Activated naive CD4-positive, alpha-beta T cell treated with anti-CD3 and anti-CD28 coated beads for 36 hours (primary cell): ENCODE data around the gene CFAP97. TPM values are rescaled to one million over a fixed set of nuclear protein-coding genes. Genes with fewer than 3 reads are reported as not detected.

Experiments used
- CTCF ChIA-PET: fragments of 350-600 bp; sonication (Branson Sonifier 250); formaldehyde crosslinking; loops from one replicate; lab custom pipeline; 2021; ENCODE audit warnings: antibody characterized with exemption; lab: Charles Lee
- DNase-seq: peaks from one replicate; pipeline ENCODE4 v3.0.0-alpha.2; 2020
- H3K27ac Mint-ChIP-seq: one replicate; pipeline ENCODE4 v1.8.0; 2021; ENCODE audit warnings: mild to moderate bottlenecking, mixed read lengths
- H3K27me3 Mint-ChIP-seq: one replicate; pipeline ENCODE4 v1.8.0; 2021; ENCODE audit warnings: low read depth, mixed read lengths
- H3K36me3 Mint-ChIP-seq: one replicate; pipeline ENCODE4 v1.8.0; 2021; ENCODE audit warnings: low read depth, mixed read lengths
- H3K4me1 Mint-ChIP-seq: one replicate; pipeline ENCODE4 v1.8.0; 2021; ENCODE audit warnings: low read depth, mixed read lengths
- H3K4me3 Mint-ChIP-seq: one replicate; pipeline ENCODE4 v1.8.0; 2021; ENCODE audit warnings: mild to moderate bottlenecking, moderate library complexity, mixed read lengths
- H3K9me3 Mint-ChIP-seq: one replicate; pipeline ENCODE4 v1.8.0; 2021; ENCODE audit warnings: mixed read lengths
- intact Hi-C: fragments of 100-400 bp; cut with micrococcal nuclease; formaldehyde crosslinking; loops from one replicate; pipeline ENCODE4 v1.15.1; 2023
- total RNA-seq, 2 experiments: library from RNA; stranded (reverse); gene quantifications; one replicate each; pipeline ENCODE4 v1.2.3, GENCODE V29; 2021

Gene CFAP97
- total RNA-seq, 2 experiments from 2014 or later, result 38.4 to 43.6 TPM

DNA sequence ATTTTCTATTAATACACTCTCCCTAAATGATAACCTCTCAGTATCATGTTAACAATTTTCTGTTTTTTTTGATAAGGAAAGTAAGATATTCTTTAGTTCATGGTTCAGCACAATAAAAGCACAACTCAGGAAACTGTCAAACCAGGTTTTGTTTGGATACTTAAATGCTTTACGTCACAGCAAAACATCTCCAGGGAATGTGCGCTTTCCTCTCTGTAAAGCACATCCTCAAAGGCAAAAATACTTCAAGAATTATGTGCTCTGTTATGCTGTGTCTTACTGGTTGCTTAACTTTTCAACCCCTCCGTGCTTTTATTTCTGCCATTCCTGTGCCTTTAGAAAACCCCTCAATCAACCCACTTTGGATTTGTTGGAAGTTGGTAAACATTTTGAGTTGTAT, 33.4 kb upstream of the CFAP97 start:
- no peak overlapping the region for H3K4me3 Mint-ChIP-seq
- peaks cover 2% of the 10 kb centered on the region for H3K36me3 Mint-ChIP-seq
- H3K9me3 Mint-ChIP-seq, result no peaks in the 10 kb centered on the region
- intact Hi-C loops, result no loop called here
- CTCF ChIA-PET, result no interaction called here
- no peak for DNase-seq
- no peak overlapping the region for H3K27ac Mint-ChIP-seq
- H3K4me1 Mint-ChIP-seq, result peaks cover 37% of the 10 kb centered on the region
- no peaks in the 10 kb centered on the region for H3K27me3 Mint-ChIP-seq

DNA sequence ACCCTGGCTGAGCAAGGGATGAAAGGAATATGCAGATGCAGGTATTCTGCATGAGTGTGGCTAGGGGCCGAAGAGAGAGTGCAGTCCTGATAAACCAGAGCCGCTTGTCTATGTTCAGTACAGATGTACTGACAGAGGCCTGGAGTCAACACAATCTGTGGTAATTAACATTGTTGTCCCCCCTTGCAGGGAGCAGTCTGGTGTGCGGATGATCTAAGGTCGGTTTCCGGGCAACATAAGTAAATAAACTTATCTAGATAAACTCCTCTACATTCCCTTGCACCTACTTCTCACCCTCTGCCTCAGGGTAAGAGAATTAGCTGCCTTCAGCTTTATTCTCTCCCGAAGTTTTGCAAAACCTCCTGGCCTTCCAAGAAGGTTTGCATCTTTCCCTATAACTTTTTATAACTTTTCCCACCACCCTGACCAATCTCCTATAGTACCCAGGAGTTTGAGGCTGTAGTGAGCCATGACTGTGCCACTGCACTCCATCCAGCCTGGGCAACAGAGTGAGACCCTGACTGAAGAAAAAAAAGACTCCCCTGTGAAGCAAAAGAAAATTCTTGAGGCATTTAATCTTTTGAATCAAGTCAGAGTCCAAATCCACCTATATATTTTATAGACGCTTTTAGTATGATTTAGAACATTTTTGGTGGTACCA, 32.2 kb upstream of the CFAP97 start:
- H3K4me1 Mint-ChIP-seq, result peaks cover 41% of the 10 kb centered on the region

DNA sequence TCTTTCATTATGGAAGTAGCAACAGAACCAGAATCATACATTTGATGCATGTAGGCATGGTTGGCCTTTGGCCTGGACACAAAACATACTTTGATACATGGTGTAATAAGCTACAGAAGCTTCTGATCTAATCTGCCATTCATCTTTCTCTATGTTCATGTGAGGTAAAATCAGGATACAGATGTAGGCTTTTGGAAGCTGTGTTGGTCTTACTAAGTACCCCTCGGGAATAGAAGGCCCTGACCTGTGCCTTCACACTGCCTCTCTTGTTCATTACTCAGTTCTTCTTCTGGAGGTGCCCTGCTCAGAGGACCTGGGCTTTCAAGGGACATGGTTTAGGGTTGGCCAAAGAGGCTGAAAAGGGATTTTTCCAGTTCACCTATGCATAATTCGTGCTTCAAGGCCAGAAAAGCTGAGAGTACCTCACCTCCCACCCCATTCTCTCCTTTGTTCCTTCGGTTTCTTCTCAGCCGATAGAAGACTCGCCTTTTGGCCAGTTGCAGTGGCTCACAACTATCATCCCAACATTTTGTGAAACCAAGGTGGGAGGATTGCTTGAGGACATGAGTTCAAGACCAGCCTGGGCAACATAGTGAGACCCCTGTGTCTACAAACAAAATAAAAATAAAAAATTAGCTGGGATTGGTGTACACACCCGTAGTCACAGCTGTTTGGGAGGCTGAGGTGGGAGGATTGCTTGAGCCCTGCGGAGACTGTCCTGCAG, 31.5 kb upstream of the CFAP97 start:
- H3K9me3 Mint-ChIP-seq, result no peaks in the 10 kb centered on the region
- H3K36me3 Mint-ChIP-seq, result peaks cover 2% of the 10 kb centered on the region
- no peak overlapping the region for H3K4me3 Mint-ChIP-seq
- DNase-seq, result no peak
- H3K27me3 Mint-ChIP-seq, result no peaks in the 10 kb centered on the region
- H3K4me1 Mint-ChIP-seq, result peaks cover 41% of the 10 kb centered on the region
- CTCF ChIA-PET, result no interaction called here
- intact Hi-C loops, result no loop called here
- no peak overlapping the region for H3K27ac Mint-ChIP-seq

More for the DNA sequence above, 32.2 kb upstream of the CFAP97 start:
- Mint-ChIP-seq H3K27ac (no peak overlapping the region), H3K4me3 (no peak overlapping the region), H3K9me3 (no peaks in the 10 kb centered on the region), H3K27me3 (no peaks in the 10 kb centered on the region), H3K36me3 (peaks cover 2% of the 10 kb centered on the region)
- CTCF ChIA-PET, result interaction anchor here (0.6 kb wide), 1 partner anchor 21 kb away, joined by 6 read pairs; no protein-coding TSS in a partner anchor
- intact Hi-C loops, result no loop called here
- no peak for DNase-seq

DNA sequence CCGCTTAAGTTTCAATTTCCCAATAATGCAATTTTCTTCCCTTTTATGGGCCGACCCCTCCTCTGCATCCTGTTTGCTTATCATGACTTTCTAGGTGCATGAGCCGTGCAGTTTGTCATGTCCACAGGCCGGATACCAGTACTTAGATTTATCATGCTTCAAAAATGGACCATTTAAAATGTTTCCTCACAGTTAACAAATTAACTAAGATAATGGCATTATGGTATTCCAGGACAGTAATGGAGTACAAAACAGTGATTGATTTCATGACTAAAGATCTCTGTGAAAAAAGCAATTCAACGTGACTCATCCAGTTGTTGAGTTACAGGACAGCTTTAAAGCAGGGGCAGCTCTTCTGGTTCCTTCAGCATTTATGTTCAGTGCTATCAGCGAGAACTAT, 28.6 kb upstream of the CFAP97 start:
- intact Hi-C loops, result no loop called here
- no peak for DNase-seq
- no peaks in the 10 kb centered on the region for H3K9me3 Mint-ChIP-seq
- H3K36me3 Mint-ChIP-seq, result no peaks in the 10 kb centered on the region
- no peak overlapping the region for H3K27ac Mint-ChIP-seq
- H3K27me3 Mint-ChIP-seq, result no peaks in the 10 kb centered on the region
- H3K4me1 Mint-ChIP-seq, result peaks cover 24% of the 10 kb centered on the region
- CTCF ChIA-PET, result no interaction called here
- no peak overlapping the region for H3K4me3 Mint-ChIP-seq

DNA sequence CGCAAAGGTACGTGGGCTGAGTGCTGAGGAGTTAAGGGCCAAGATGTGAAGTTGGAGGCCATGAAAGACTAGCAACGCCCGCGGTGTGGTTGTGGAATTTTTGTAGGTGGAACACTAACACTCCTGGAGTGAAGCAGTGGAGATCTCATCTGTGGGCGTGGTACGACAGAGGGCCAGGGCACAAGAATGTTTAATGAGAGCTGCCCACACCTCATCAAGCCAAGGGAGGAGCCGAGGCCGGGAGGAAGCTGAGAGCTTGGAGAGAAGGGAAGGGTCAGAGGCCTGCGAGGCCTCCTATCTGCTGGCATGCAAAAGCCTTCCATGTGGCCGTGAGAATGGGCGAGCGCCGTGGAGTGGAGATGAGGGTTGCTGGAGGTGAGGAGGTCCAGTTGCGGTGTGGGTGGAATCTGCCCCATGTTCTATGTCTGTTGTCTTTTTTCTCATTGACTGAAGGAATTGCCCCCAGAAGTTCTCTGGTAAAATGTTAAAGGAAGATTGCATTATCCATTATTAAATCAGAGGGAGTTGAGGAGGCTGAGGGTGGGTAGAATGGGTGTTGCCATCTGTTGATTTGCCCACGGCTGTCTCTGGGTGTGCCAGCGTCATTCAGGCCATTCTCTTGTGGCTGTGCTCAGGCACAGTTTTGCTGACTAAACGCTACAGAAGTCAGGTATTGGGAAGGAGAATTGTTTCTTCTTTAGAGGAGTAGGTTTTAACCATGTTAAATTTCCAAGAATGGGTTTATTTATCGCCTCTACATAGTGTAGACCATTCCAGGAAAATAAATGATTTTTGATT, 25.4 kb upstream of the CFAP97 start:
- intact Hi-C loops, result no loop called here
- H3K27ac Mint-ChIP-seq, result no peak overlapping the region
- no peaks in the 10 kb centered on the region for H3K36me3 Mint-ChIP-seq
- H3K4me1 Mint-ChIP-seq, result peaks cover 17% of the 10 kb centered on the region
- DNase-seq, result no peak
- CTCF ChIA-PET, result no interaction called here
- no peaks in the 10 kb centered on the region for H3K9me3 Mint-ChIP-seq
- no peaks in the 10 kb centered on the region for H3K27me3 Mint-ChIP-seq
- H3K4me3 Mint-ChIP-seq, result no peak overlapping the region

DNA sequence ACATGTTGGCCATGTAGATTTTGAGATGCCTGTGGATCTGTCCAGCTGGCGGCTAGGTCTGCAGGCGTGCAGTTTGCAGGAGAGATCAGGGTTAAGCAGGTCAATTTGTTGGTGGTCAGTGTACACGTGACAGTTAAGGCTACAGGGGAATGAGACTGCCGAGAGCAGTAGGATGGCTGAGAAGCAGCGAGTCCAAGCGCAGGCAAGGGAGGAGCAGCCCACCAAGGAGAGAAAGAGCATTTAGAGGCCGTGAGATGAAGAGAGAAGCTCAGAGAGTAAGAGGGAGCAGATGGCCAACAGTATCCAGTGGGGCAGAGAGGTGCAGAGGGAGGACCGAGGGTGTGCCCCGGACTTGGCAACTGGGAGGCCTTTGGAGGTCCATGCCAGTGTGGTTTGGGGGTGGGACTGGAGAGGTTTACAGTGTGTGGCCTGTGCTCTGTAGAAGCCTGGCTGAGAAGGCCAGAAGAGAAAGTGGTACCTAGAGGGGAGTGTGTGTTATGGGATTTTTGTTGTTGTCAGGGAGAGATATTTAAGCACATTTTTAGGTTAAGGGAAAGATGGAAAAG, 24.0 kb upstream of the CFAP97 start:
- intact Hi-C loops, result no loop called here
- H3K27ac Mint-ChIP-seq, result no peak overlapping the region
- no peaks in the 10 kb centered on the region for H3K36me3 Mint-ChIP-seq

DNA sequence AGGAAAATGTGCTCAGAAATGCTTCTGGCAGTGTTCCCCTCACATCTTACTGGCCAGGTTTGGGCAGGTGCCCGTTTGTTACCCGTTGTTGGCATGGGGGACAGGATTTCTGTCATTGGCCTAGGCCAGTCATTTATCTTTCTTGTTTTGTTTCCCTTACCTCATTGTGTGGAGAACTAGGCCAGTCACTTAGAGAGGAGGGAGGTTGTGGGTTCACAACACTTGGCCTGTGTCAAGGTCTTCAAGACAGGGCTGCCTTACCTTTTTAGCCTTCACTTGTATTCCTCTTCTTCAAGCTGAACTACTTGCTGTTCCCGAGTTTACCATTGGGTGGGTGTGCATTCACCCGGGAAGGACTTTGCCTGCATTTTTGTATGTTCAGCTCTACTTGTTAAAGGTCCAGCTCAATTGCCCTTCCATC, 23.3 kb upstream of the CFAP97 start:
- no peak overlapping the region for H3K4me3 Mint-ChIP-seq
- intact Hi-C loops, result no loop called here
- no peaks in the 10 kb centered on the region for H3K27me3 Mint-ChIP-seq
- peaks cover 5% of the 10 kb centered on the region for H3K4me1 Mint-ChIP-seq
- H3K9me3 Mint-ChIP-seq, result no peaks in the 10 kb centered on the region
- H3K27ac Mint-ChIP-seq, result no peak overlapping the region
- peaks cover 4% of the 10 kb centered on the region for H3K36me3 Mint-ChIP-seq
- DNase-seq, result no peak
- CTCF ChIA-PET, result interaction anchor here (0.6 to 1.4 kb wide), 3 partner anchors 15 to 39 kb away, joined by 3 to 4 read pairs (median 3); no protein-coding TSS in a partner anchor

More for the DNA sequence above, 24.0 kb upstream of the CFAP97 start:
- Mint-ChIP-seq H3K9me3 (no peaks in the 10 kb centered on the region), H3K27me3 (no peaks in the 10 kb centered on the region), H3K4me1 (peaks cover 11% of the 10 kb centered on the region), H3K4me3 (no peak overlapping the region)
- CTCF ChIA-PET, result interaction anchor here (1.0 to 1.4 kb wide), 2 partner anchors 16 to 38 kb away, joined by 3 to 4 read pairs; no protein-coding TSS in a partner anchor
- no peak for DNase-seq

DNA sequence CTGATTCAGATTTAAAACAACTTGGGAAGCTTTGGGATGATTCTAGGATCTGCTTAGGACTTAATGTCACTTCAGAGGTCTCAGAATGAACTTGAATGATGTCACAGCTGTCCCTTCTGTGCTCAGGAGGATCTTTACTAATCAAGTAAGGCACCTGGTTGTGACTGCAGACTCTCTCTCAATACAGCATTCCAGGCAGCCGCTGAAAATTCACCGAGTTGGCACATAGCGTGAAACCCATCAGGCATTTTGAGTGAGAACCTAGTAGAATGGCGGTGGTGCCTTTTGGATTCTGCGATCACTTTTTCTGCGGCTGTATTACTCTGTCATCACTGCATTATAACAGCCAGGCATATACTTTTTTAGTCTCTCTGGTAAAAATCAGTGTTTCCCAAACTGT, 22.1 kb upstream of the CFAP97 start:
- no peak overlapping the region for H3K27ac Mint-ChIP-seq

DNA sequence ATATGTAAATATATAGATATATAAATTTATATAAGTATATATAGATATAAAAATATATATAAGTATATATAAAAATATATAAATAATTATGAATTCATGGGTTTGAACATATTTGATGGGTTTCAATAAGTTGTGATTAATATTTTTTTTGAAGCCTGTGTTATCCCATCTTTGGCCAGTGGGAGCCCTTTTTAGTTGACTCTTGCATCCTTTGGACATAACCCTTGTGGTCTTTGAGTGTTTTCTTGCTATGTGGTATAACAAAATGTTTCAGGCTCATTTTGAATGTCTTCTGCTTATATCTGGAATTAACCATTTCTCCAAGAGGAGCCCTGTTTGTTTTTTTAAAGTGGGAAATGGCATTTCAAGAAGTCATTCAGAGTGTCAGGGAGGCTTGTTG, 20.8 kb upstream of the CFAP97 start:
- no peak overlapping the region for H3K4me3 Mint-ChIP-seq
- intact Hi-C loops, result no loop called here
- H3K27me3 Mint-ChIP-seq, result no peaks in the 10 kb centered on the region
- no peak for DNase-seq
- no peaks in the 10 kb centered on the region for H3K9me3 Mint-ChIP-seq
- CTCF ChIA-PET, result no interaction called here
- H3K36me3 Mint-ChIP-seq, result peaks cover 8% of the 10 kb centered on the region
- no peak overlapping the region for H3K27ac Mint-ChIP-seq
- peaks cover 3% of the 10 kb centered on the region for H3K4me1 Mint-ChIP-seq

More for the DNA sequence above, 22.1 kb upstream of the CFAP97 start:
- intact Hi-C loops, result no loop called here
- peaks cover 8% of the 10 kb centered on the region for H3K36me3 Mint-ChIP-seq
- H3K27me3 Mint-ChIP-seq, result no peaks in the 10 kb centered on the region
- CTCF ChIA-PET, result interaction anchor here (0.8 to 1.0 kb wide), 2 partner anchors 27 to 28 kb away, joined by 3 to 4 read pairs; no protein-coding TSS in a partner anchor
- DNase-seq, result no peak
- no peaks in the 10 kb centered on the region for H3K9me3 Mint-ChIP-seq
- H3K4me3 Mint-ChIP-seq, result no peak overlapping the region
- H3K4me1 Mint-ChIP-seq, result no peaks in the 10 kb centered on the region

DNA sequence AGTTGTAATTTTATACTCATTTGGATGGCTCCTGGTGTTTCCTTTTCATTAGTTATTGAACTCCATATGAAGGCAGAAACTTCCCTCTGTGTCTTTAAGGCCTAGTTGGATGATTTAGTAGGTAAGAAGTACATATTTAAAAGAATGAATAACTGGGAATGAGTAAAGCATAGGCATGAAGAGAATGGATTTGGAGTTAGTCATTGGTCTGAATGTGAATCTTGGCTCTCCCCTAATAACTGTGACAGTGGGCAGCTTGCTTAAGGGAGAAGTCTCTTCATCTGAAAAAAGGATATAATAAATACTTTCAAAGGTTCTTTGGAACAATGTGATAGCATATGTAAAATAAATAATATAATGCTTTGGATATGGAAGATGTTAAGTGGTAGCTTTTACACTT, 18.8 kb upstream of the CFAP97 start:
- CTCF ChIA-PET, result no interaction called here
- no peaks in the 10 kb centered on the region for H3K9me3 Mint-ChIP-seq
- no peak overlapping the region for H3K27ac Mint-ChIP-seq
- H3K4me3 Mint-ChIP-seq, result no peak overlapping the region
- H3K36me3 Mint-ChIP-seq, result peaks cover 8% of the 10 kb centered on the region
- intact Hi-C loops, result no loop called here
- no peaks in the 10 kb centered on the region for H3K27me3 Mint-ChIP-seq
- peaks cover 7% of the 10 kb centered on the region for H3K4me1 Mint-ChIP-seq
- no peak for DNase-seq

DNA sequence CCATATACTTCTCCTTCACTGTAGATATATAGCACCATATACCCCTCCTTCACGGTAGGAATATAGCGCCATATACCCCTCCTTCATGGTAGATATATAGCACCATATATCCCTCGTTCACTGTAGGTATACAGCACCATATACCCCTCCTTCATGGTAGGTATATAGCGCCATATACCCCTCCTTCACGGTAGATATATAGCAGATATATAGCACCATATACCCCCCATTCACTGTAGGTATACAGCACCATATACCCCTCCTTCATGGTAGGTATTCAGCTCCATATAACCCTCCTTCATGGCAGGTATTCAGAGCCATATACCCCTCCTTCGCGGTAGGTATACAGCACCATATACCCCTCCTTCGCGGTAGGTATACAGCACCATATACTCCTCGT, 18.1 kb upstream of the CFAP97 start:
- Mint-ChIP-seq H3K4me1 (peaks cover 11% of the 10 kb centered on the region), H3K9me3 (no peaks in the 10 kb centered on the region), H3K27ac (no peak overlapping the region), H3K27me3 (no peaks in the 10 kb centered on the region), H3K36me3 (peaks cover 8% of the 10 kb centered on the region), H3K4me3 (no peak overlapping the region)
- intact Hi-C loops, result no loop called here
- DNase-seq, result no peak
- CTCF ChIA-PET, result no interaction called here

DNA sequence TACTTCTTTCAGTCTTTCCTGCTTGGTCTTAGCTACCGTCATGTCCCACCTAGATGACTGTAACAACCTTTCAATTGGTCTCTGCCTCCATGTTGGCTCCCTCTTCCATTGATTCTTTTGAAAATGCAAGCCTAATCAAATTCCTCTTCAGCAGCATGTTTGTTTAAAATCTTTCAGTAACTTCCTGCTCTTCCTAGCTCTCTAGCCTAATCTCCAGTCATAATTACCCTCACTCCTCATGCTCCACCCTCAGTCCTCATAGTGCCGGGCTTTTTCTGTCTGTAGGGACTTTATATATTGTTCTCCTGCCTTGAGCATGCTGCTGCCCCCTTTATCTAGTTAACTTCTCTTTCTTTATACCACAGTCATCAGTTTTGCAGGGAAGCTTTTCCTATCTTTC, 17.7 kb upstream of the CFAP97 start:
- Mint-ChIP-seq H3K36me3 (peaks cover 8% of the 10 kb centered on the region), H3K4me3 (no peak overlapping the region), H3K27ac (no peak overlapping the region), H3K27me3 (no peaks in the 10 kb centered on the region), H3K4me1 (peaks cover 15% of the 10 kb centered on the region), H3K9me3 (no peaks in the 10 kb centered on the region)
- CTCF ChIA-PET, result no interaction called here
- DNase-seq, result no peak
- intact Hi-C loops, result no loop called here
